Neuronal stem cell (in vitro differentiated cells): Measurements from ENCODE around the gene TOPBP1. TPM values are rescaled to one million over a fixed set of nuclear protein-coding genes. Genes with fewer than 3 reads are reported as not detected.
A peak's percentile ranks its signal among the peaks of the same experiment; 100 is the strongest.

Source experiments
- DNase-seq: peaks from one replicate; pipeline ENCODE4 v3.0.0-alpha.2; 2013; ENCODE audit warnings: low spot score
- H2AFZ ChIP-seq: one replicate; pipeline ENCODE4 v1.6.1; 2013; ENCODE audit warnings: mild to moderate bottlenecking, low read length, inconsistent platforms
- H2AK5ac ChIP-seq: 2 replicates; pipeline ENCODE4 v1.6.1; 2013; ENCODE audit warnings: low read depth, mild to moderate bottlenecking, inconsistent platforms, low read length, moderate library complexity, mixed read lengths
- H2BK120ac ChIP-seq: 2 replicates; pipeline ENCODE4 v1.6.1; 2013; ENCODE audit warnings: low read depth, mild to moderate bottlenecking, inconsistent platforms, low read length, moderate library complexity, mixed read lengths
- H2BK12ac ChIP-seq: one replicate; pipeline ENCODE4 v1.6.1; 2013; ENCODE audit warnings: low read length, inconsistent platforms
- H2BK15ac ChIP-seq: 2 replicates; pipeline ENCODE4 v1.6.1; 2013; ENCODE audit warnings: mild to moderate bottlenecking, low read length, inconsistent platforms, mixed read lengths
- H2BK5ac ChIP-seq: one replicate; pipeline ENCODE4 v1.6.1; 2013; ENCODE audit warnings: inconsistent platforms, mild to moderate bottlenecking, low read length, moderate library complexity
- H3K14ac ChIP-seq: one replicate; pipeline ENCODE4 v1.6.1; 2013; ENCODE audit warnings: low read length, inconsistent platforms
- H3K18ac ChIP-seq: 2 replicates; pipeline ENCODE4 v1.6.1; 2013; ENCODE audit warnings: low read length, inconsistent platforms
- H3K23ac ChIP-seq: 2 replicates; pipeline ENCODE4 v1.6.1; 2013; ENCODE audit warnings: low read depth, mild to moderate bottlenecking, mixed read lengths, low read length, inconsistent platforms; ENCODE audit not compliant: poor library complexity
- H3K27ac ChIP-seq: replicated peaks from 3 replicates; pipeline ENCODE4 v1.5.1; 2013; ENCODE audit warnings: low read length, inconsistent platforms
- H3K27me3 ChIP-seq, 3 experiments: 2 replicates each; pipeline ENCODE4 v1.6.1; 2013; ENCODE audit warnings: low read length in 3 of 3, mild to moderate bottlenecking in 2 of 3, inconsistent platforms in 1 of 3, low read depth in 1 of 3, mixed read lengths in 1 of 3, moderate library complexity in 1 of 3; ENCODE audit not compliant: control insufficient read depth in 3 of 3, insufficient read depth in 3 of 3
- H3K36me3 ChIP-seq, 2 donors: replicated peaks in 1 of 2; 2 replicates each; pipeline ENCODE4 v1.6.1; 2013; ENCODE audit warnings: low read length in 2 of 2; ENCODE audit not compliant: control insufficient read depth in 2 of 2, insufficient read depth in 2 of 2
- H3K4ac ChIP-seq: 2 replicates; pipeline ENCODE4 v1.6.1; 2013; ENCODE audit warnings: inconsistent platforms, mild to moderate bottlenecking, low read length, moderate library complexity
- H3K4me1 ChIP-seq, 2 donors: 1 replicate in 1 of 2; 2 replicates in 1 of 2; pipeline ENCODE4 v1.6.1; 2013; ENCODE audit warnings: low read length in 2 of 2, low read depth in 1 of 2; ENCODE audit not compliant: control insufficient read depth in 2 of 2, insufficient read depth in 1 of 2
- H3K4me2 ChIP-seq: one replicate; pipeline ENCODE4 v1.6.1; 2013; ENCODE audit warnings: mild to moderate bottlenecking, low read length, inconsistent platforms; ENCODE audit not compliant: insufficient read depth, poor library complexity, severe bottlenecking
- H3K4me3 ChIP-seq, 2 donors: 2 replicates each; pipeline ENCODE4 v1.5.1; 2013; ENCODE audit warnings: low read length in 2 of 2, mild to moderate bottlenecking in 2 of 2, inconsistent platforms in 1 of 2, moderate library complexity in 1 of 2
- H3K79me1 ChIP-seq: one replicate; pipeline ENCODE4 v1.6.1; 2013; ENCODE audit warnings: low read depth, mild to moderate bottlenecking, inconsistent platforms, low read length, moderate library complexity
- H3K9ac ChIP-seq: one replicate; pipeline ENCODE4 v1.6.1; 2013; ENCODE audit warnings: mild to moderate bottlenecking, low read depth, low read length, inconsistent platforms; ENCODE audit not compliant: poor library complexity
- H3K9me3 ChIP-seq, 2 donors: replicated peaks in 1 of 2; 2 replicates each; pipeline versions ENCODE3 to v1.6.1; 2013; ENCODE audit warnings: low read length in 2 of 2, mild to moderate bottlenecking in 2 of 2, inconsistent platforms in 1 of 2, low read depth in 1 of 2, mixed read lengths in 1 of 2, moderate library complexity in 1 of 2; ENCODE audit not compliant: control insufficient read depth in 2 of 2, insufficient read depth in 1 of 2
- H4K8ac ChIP-seq: one replicate; pipeline ENCODE4 v1.6.1; 2013; ENCODE audit warnings: low read depth, mild to moderate bottlenecking, inconsistent platforms, low read length, moderate library complexity
- H4K91ac ChIP-seq: one replicate; pipeline ENCODE4 v1.6.1; 2013; ENCODE audit warnings: low read length, low read depth, mild to moderate bottlenecking, inconsistent platforms; ENCODE audit not compliant: poor library complexity
- WGBS, 2 donors: extraction: QIAGEN DNeasy Blood & Tissue Kit; methylation state at CpG; one replicate each; pipeline ENCODE4 v1.1.7; 2013; ENCODE audit warnings: missing lambda C conversion rate in 2 of 2, mixed read lengths in 1 of 2; ENCODE audit not compliant: insufficient read length in 2 of 2, insufficient replicate concordance in 1 of 2; ENCODE audit errors: extremely low coverage in 2 of 2; 5-methylcytosine and 5-hydroxymethylcytosine counted together
- polyA plus RNA-seq, 2 experiments: library from polyadenylated mRNA; stranded (reverse); fragments of 200-250 nt; gene quantifications; one replicate each; pipeline ENCODE4 v1.2.3, GENCODE V29; 2013

The TOPBP1 gene
- 27.2 TPM for polyA plus RNA-seq (2013, experiment 1 of 2)
- 26.9 TPM for polyA plus RNA-seq (2013, experiment 2 of 2)

DNA sequence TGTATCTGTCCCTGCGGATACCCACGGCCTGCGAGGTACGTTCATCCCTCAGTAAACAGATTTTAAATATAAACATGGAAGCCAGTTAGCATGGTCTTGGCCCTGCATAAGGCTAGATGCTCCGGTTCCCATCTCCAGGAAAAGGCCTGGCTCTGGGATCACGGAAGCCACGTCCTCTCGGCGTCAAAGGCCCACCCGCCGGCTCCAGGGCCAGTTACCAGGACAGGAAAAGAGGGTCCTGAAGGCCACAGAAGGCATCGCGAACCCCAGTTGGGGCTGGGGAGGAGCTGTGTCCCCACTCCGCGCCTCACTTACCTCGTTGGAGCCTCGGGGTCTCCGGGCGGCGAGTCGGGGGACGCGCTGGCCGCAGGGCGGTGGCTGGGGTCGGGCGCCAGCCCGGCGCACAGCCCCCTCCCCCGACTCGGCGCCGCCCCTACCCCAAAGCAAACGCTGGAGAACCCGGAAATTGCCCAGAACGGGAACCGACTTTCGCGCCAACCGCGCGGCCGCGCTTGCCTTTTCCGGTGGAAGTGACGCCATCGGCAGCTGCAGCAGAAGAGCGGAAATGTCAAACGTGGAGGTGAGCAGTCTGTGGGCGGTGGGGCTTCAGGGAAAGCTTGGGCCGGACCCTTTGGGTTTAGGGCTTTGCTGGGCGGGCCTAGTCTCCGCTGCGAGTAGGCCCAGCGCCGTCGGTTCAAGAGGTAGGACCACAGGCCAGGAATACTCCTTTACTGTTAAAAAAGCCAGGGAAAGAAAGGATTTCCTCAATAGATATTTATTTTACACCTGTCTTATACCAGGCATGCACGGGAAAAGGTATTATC lies at the start of gene TOPBP1:
Gene TOPBP1, minus strand, starts transcription at position 488 of the 824 bp plus-strand sequence. CDS start 814 bp downstream, outside the sequence.
- Histone ChIP-seq H3K79me1 (peaks cover 3% of the 10 kb centered on the region), H2AFZ (peak within 1 kb of the TSS; percentile 94), H3K36me3 (peaks cover 5 to 37% of the 10 kb centered on the region in 2 donors), H4K91ac (no peak within 1 kb of the TSS), H3K4me1 (peaks cover 7 to 11% of the 10 kb centered on the region in 2 donors), H3K27me3 (no peaks in the 10 kb centered on the region), H3K23ac (peak within 1 kb of the TSS; percentile 36), H2BK15ac (peak within 1 kb of the TSS; percentile 54), H3K14ac (peak within 1 kb of the TSS; percentile 59), H3K4ac (no peak within 1 kb of the TSS), H3K18ac (peak within 1 kb of the TSS; percentile 98), H3K4me2 (peak within 1 kb of the TSS; percentile 79), H3K9me3 (no peaks in the 10 kb centered on the region), H2BK5ac (no peak within 1 kb of the TSS), H4K8ac (no peak within 1 kb of the TSS), H2AK5ac (peak within 1 kb of the TSS; percentile 63), H3K27ac (peak within 1 kb of the TSS; percentile 79), H2BK120ac (peak within 1 kb of the TSS; percentile 14), H2BK12ac (no peak within 1 kb of the TSS), H3K9ac (peak within 1 kb of the TSS; percentile 93), H3K4me3 (peak within 1 kb of the TSS; percentile 63 to 96)
- no CpG with 5 or more reads among the region's 58 CpGs for WGBS, 2 donors
- peak; percentile 70 for DNase-seq

DNA sequence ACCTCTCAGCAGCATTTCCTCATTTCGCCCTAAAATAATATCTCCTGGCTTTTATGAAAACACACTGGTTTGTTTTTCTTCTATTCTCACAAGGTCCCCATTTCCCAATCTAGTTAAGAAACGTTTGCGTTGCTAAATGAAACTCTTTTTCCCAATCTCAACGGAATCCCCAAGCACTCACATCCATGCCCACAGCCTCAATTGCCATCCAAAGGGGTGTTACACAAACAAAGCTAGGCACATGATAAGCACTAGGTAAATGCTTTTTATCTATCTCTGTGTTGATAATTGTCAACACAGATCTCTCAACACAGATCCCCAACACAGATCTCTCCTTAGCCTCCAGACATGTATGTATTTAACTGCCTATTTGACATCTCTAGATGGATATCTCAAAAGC lies 49.3 kb upstream of the TOPBP1 start:
- H2BK15ac ChIP-seq: no peak overlapping the region
- H3K36me3 ChIP-seq: no peaks in the 10 kb centered on the region
- no peak overlapping the region for H3K4me2 ChIP-seq
- H3K9ac ChIP-seq: no peak overlapping the region
- H3K18ac ChIP-seq: no peak overlapping the region
- no peak overlapping the region for H2BK5ac ChIP-seq
- H3K4me1 ChIP-seq: no peaks in the 10 kb centered on the region
- no peak overlapping the region for H3K4me3 ChIP-seq
- no peaks in the 10 kb centered on the region for H3K9me3 ChIP-seq
- H4K8ac ChIP-seq: no peak overlapping the region
- no peak overlapping the region for H3K14ac ChIP-seq
- no peak overlapping the region for H3K27ac ChIP-seq
- no peak overlapping the region for H2AK5ac ChIP-seq
- H3K79me1 ChIP-seq: no peaks in the 10 kb centered on the region
- WGBS, 2 donors: no CpG with 5 or more reads among the region's 4 CpGs
- no peak overlapping the region for H2AFZ ChIP-seq
- peaks cover 0 to 94% (median 0%) of the 10 kb centered on the region in 3 experiments for H3K27me3 ChIP-seq
- no peak overlapping the region for H3K4ac ChIP-seq
- no peak overlapping the region for H2BK12ac ChIP-seq
- H2BK120ac ChIP-seq: no peak overlapping the region
- H4K91ac ChIP-seq: no peak overlapping the region
- no peak overlapping the region for H3K23ac ChIP-seq
- DNase-seq: no peak

DNA sequence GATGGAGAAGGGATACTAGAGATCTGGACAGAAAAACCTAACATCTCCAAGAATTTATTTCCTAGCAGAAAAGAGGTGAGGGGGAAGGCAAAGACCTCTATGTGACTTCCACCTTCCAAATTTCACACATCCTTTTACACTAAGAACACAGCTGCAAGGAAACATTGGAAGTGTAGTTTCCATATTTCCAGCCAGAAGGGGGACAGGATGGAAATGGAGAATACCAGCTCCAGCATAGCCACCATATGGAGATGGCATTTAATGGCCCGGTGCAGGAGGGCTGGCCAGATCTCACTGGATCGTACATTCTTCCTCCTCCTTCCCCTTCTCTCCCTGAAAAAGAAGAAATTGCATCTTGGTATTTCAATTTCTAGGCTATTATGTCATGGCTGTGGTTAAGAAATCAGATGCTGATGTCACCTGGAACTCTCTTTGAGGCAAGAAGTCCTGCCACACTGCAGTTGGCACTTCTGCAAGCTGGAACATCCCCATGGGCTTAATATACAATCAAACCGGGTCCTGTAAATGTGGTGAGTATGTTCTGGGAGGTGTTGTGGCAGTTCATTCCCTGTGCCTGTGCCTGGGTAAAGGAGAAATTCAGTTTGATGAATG lies 47.5 kb upstream of the TOPBP1 start:
- WGBS, 2 donors: no CpG with 5 or more reads among the region's 3 CpGs
- Histone ChIP-seq H3K27me3 (peaks cover 0 to 88% (median 0%) of the 10 kb centered on the region in 3 experiments), H3K14ac (no peak overlapping the region), H3K4me1 (no peaks in the 10 kb centered on the region), H2AK5ac (no peak overlapping the region), H2BK120ac (no peak overlapping the region), H2BK12ac (no peak overlapping the region), H3K9me3 (no peaks in the 10 kb centered on the region), H4K8ac (no peak overlapping the region), H4K91ac (no peak overlapping the region), H3K36me3 (no peaks in the 10 kb centered on the region), H3K9ac (no peak overlapping the region), H2BK5ac (no peak overlapping the region), H3K4ac (no peak overlapping the region), H3K4me3 (no peak overlapping the region), H2BK15ac (no peak overlapping the region), H3K23ac (no peak overlapping the region), H3K18ac (no peak overlapping the region), H2AFZ (no peak overlapping the region), H3K27ac (no peak overlapping the region), H3K79me1 (no peaks in the 10 kb centered on the region), H3K4me2 (no peak overlapping the region)
- DNase-seq: no peak

DNA sequence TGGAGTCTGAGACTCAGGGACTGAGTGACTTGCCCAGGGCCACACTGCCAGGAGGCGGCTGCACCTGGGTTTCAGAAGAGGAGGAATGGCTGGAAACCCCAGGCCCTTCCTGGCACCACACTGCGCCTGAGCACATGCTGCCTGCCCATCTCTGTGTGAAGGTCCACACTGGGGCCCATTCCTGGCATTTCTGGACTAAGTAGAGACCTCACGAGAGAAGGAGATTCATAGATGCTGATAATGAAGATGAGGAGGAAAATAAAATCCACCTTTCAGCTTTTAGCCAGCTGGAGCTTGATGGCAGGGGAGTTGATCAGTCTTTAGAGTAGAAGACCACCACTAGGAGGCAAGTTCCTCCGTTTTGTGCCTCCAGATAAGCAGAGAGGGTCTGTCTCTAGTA lies 44.3 kb upstream of the TOPBP1 start:
- no peak overlapping the region for H4K91ac ChIP-seq
- no peak overlapping the region for H3K27ac ChIP-seq
- H4K8ac ChIP-seq: no peak overlapping the region
- H2BK15ac ChIP-seq: no peak overlapping the region
- peaks cover 0 to 77% (median 0%) of the 10 kb centered on the region in 3 experiments for H3K27me3 ChIP-seq
- H2BK5ac ChIP-seq: no peak overlapping the region
- WGBS, 2 donors: no CpG with 5 or more reads among the region's 4 CpGs
- peaks cover 0 to 3% of the 10 kb centered on the region in 2 donors for H3K4me1 ChIP-seq
- no peak overlapping the region for H3K9ac ChIP-seq
- no peak overlapping the region for H3K4me2 ChIP-seq
- H3K79me1 ChIP-seq: no peaks in the 10 kb centered on the region
- no peak overlapping the region for H3K4ac ChIP-seq
- no peak for DNase-seq
- no peak overlapping the region for H2BK120ac ChIP-seq
- no peak overlapping the region for H3K4me3 ChIP-seq
- H2AFZ ChIP-seq: no peak overlapping the region
- no peaks in the 10 kb centered on the region for H3K9me3 ChIP-seq
- no peak overlapping the region for H2BK12ac ChIP-seq
- H3K14ac ChIP-seq: no peak overlapping the region
- H2AK5ac ChIP-seq: no peak overlapping the region
- no peak overlapping the region for H3K18ac ChIP-seq
- H3K23ac ChIP-seq: no peak overlapping the region
- no peaks in the 10 kb centered on the region for H3K36me3 ChIP-seq
